ENCODE data around the gene LCN2.

LCN2 gene

GRCh38 chr9:128118971-128119665 lies 30.1 kb upstream of the LCN2 start:
- TF ChIP-seq GATA3 (IDR thresholded peaks at IDR 0.05; ENCODE audit: low read depth, low read length) (no peak), GATA2 (IDR thresholded peaks at IDR 0.05; ENCODE audit: low read depth, low read length) (no peak)

GRCh38 chr9:128120061-128120740 lies 29.1 kb upstream of the LCN2 start:
- TF ChIP-seq GATA3 (IDR thresholded peaks at IDR 0.05; ENCODE audit: low read depth, low read length): no peak
- no peak for TF ChIP-seq GATA2 (IDR thresholded peaks at IDR 0.05; ENCODE audit: low read depth, low read length)

- TF ChIP-seq GATA2 (IDR thresholded peaks at IDR 0.05; ENCODE audit: low read depth, low read length): no peak
- TF ChIP-seq GATA3 (IDR thresholded peaks at IDR 0.05; ENCODE audit: low read depth, low read length): no peak
Measured at GRCh38 chr9:128120741-128121465, 28.4 kb upstream of the LCN2 start.

- no peak for TF ChIP-seq GATA2 (IDR thresholded peaks at IDR 0.05; ENCODE audit: low read depth, low read length)
- no peak for TF ChIP-seq GATA3 (IDR thresholded peaks at IDR 0.05; ENCODE audit: low read depth, low read length)
Measured at GRCh38 chr9:128121466-128121810, 27.8 kb upstream of the LCN2 start.

GRCh38 chr9:128121924-128122808 lies 27.1 kb upstream of the LCN2 start:
- TF ChIP-seq GATA3 (IDR thresholded peaks at IDR 0.05; ENCODE audit: low read depth, low read length) (no peak), GATA2 (IDR thresholded peaks at IDR 0.05; ENCODE audit: low read depth, low read length) (no peak)

GRCh38 chr9:128122809-128123175 lies 26.5 kb upstream of the LCN2 start:
- no peak for TF ChIP-seq GATA3 (IDR thresholded peaks at IDR 0.05; ENCODE audit: low read depth, low read length)
- TF ChIP-seq GATA2 (IDR thresholded peaks at IDR 0.05; ENCODE audit: low read depth, low read length): no peak

- no peak for TF ChIP-seq GATA2 (IDR thresholded peaks at IDR 0.05; ENCODE audit: low read depth, low read length)
- TF ChIP-seq GATA3 (IDR thresholded peaks at IDR 0.05; ENCODE audit: low read depth, low read length): no peak
Measured at GRCh38 chr9:128123451-128124080, 25.7 kb upstream of the LCN2 start.

GRCh38 chr9:128124451-128124850 lies 24.8 kb upstream of the LCN2 start:
- TF ChIP-seq GATA2 (IDR thresholded peaks at IDR 0.05; ENCODE audit: low read depth, low read length) (no peak), GATA3 (IDR thresholded peaks at IDR 0.05; ENCODE audit: low read depth, low read length) (no peak)

- TF ChIP-seq GATA2 (IDR thresholded peaks at IDR 0.05; ENCODE audit: low read depth, low read length) (no peak), GATA3 (IDR thresholded peaks at IDR 0.05; ENCODE audit: low read depth, low read length) (no peak)
Measured at GRCh38 chr9:128124873-128125579, 24.2 kb upstream of the LCN2 start.

- no peak for TF ChIP-seq GATA3 (IDR thresholded peaks at IDR 0.05; ENCODE audit: low read depth, low read length)
- TF ChIP-seq GATA2 (IDR thresholded peaks at IDR 0.05; ENCODE audit: low read depth, low read length): no peak
Measured at GRCh38 chr9:128125580-128126354, 23.5 kb upstream of the LCN2 start.

- TF ChIP-seq GATA3 (IDR thresholded peaks at IDR 0.05; ENCODE audit: low read depth, low read length): no peak
- no peak for TF ChIP-seq GATA2 (IDR thresholded peaks at IDR 0.05; ENCODE audit: low read depth, low read length)
Measured at GRCh38 chr9:128127568-128127989, 21.7 kb upstream of the LCN2 start, which contains the start of gene PTGES2. TSS of gene PTGES2 (minus strand) at chr9:128127729. CDS start at chr9:128127717, 12 bp downstream.

All from SH-SY5Y (cell line).